Endothelial cell of umbilical vein (primary cell): ENCODE results near the gene RAB31.

Experiments used
- EZH2 ChIP-seq: IDR thresholded peaks from 2 replicates; pipeline ENCODE4 v1.6.1; 2012; ENCODE audit warnings: borderline replicate concordance, low read depth, mild to moderate bottlenecking, moderate library complexity, low read length, inconsistent platforms; ENCODE audit not compliant: severe bottlenecking
- FOS ChIP-seq: IDR thresholded peaks from 2 replicates; pipeline ENCODE4 v1.6.1; 2011; ENCODE audit warnings: mild to moderate bottlenecking, low read length, moderate library complexity, borderline replicate concordance; ENCODE audit not compliant: insufficient read depth
- MYC ChIP-seq: IDR thresholded peaks from one replicate; pipeline ENCODE4 v1.6.1; 2011; ENCODE audit warnings: mild to moderate bottlenecking, low read depth, low read length
- POLR2A ChIP-seq: IDR thresholded peaks from 2 replicates; pipeline ENCODE4 v1.6.1; 2012; ENCODE audit warnings: low read depth, mild to moderate bottlenecking, control low read depth, low read length
- TF ChIP-seq, protein P1 (sequence below), 2 donors: IDR thresholded peaks; 1 replicate in 1 of 2; 2 replicates in 1 of 2; pipeline ENCODE4 v1.5.1; 2011; ENCODE audit warnings: low read length in 2 of 2, mild to moderate bottlenecking in 2 of 2, moderate library complexity in 2 of 2, control low read depth in 1 of 2, inconsistent platforms in 1 of 2, low read depth in 1 of 2; ENCODE audit not compliant: insufficient read depth in 1 of 2; ENCODE audit errors: extremely low read depth in 1 of 2

DNA sequence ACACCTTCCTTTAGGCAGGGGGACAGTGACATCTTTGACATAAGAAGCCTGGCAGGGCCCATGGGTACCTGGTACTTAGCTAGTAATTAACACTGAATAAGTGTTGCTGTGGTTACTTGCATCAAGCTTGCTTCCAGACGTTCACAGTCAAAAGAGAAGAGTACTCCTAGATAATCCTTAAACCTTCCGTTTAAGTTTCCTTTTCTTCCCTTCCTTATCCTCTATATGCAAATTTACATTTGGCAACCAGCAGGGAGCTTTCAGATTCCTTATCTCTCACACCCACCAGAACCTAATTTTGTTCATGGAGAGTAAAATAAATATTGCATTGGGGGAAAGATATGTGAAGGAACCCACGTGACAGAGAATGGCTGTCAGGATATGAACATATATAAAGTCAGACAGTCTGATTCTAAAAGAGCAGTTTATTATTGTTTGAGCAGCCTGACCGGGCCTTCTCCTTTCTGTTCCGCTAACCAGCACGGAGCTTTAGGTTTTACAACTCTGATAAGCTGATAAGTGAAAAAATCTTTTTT lies 7.8 kb upstream of the RAB31 start:
- TF ChIP-seq POLR2A (no peak), FOS (no peak), EZH2 (no peak), MYC (no peak)
- TF ChIP-seq, protein P1, sequence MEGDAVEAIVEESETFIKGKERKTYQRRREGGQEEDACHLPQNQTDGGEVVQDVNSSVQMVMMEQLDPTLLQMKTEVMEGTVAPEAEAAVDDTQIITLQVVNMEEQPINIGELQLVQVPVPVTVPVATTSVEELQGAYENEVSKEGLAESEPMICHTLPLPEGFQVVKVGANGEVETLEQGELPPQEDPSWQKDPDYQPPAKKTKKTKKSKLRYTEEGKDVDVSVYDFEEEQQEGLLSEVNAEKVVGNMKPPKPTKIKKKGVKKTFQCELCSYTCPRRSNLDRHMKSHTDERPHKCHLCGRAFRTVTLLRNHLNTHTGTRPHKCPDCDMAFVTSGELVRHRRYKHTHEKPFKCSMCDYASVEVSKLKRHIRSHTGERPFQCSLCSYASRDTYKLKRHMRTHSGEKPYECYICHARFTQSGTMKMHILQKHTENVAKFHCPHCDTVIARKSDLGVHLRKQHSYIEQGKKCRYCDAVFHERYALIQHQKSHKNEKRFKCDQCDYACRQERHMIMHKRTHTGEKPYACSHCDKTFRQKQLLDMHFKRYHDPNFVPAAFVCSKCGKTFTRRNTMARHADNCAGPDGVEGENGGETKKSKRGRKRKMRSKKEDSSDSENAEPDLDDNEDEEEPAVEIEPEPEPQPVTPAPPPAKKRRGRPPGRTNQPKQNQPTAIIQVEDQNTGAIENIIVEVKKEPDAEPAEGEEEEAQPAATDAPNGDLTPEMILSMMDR (IDR thresholded peaks at IDR 0.05; ENCODE audit: extremely low read depth in 1 of 2, insufficient read depth in 1 of 2, low read depth in 1 of 2, low read length in 2 of 2): no peak
